Lung (tissue), 12 donors: Measurements from ENCODE around the gene ABHD12. TPM values are rescaled to one million over a fixed set of nuclear protein-coding genes. Genes with fewer than 3 reads are reported as not detected.
A peak's percentile ranks its signal among the peaks of the same experiment; 100 is the strongest.

Experiments
- ATAC-seq: fragments of 200-7000 bp; cut with Tn5 transposase; one replicate; pipeline ENCODE4 v1.9.1; 2020; ENCODE audit warnings: moderate number of reproducible peaks; ENCODE audit not compliant: insufficient read depth, low FRiP score
- DNase-seq, 3 donors: peaks; one replicate each; pipeline ENCODE4 v3.0.0-alpha.2; 2013 to 2017
- H3K27ac ChIP-seq, 2 donors: one replicate each; pipeline ENCODE4 v1.5.1; 2013; ENCODE audit warnings: mild to moderate bottlenecking in 2 of 2, moderate library complexity in 2 of 2, control low read depth in 1 of 2, inconsistent platforms in 1 of 2, low read depth in 1 of 2, low read length in 1 of 2
- H3K27me3 ChIP-seq, 3 donors: one replicate each; pipeline ENCODE4 v1.5.1; 2013; ENCODE audit warnings: low read length in 2 of 3; ENCODE audit not compliant: control insufficient read depth in 3 of 3, insufficient read depth in 3 of 3
- H3K36me3 ChIP-seq, 4 donors: one replicate each; pipeline ENCODE4 v1.5.1; 2013; ENCODE audit warnings: low read length in 4 of 4, mild to moderate bottlenecking in 1 of 4, moderate library complexity in 1 of 4; ENCODE audit not compliant: control insufficient read depth in 4 of 4, insufficient read depth in 4 of 4
- H3K4me1 ChIP-seq, 5 donors: one replicate each; pipeline ENCODE4 v1.5.1; 2013; ENCODE audit warnings: low read length in 5 of 5, mild to moderate bottlenecking in 2 of 5, moderate library complexity in 1 of 5; ENCODE audit not compliant: control insufficient read depth in 5 of 5, insufficient read depth in 5 of 5
- H3K4me3 ChIP-seq: one replicate; pipeline ENCODE4 v1.5.1; 2013; ENCODE audit warnings: mild to moderate bottlenecking, control low read depth, moderate library complexity
- H3K9ac ChIP-seq, 2 donors: one replicate each; pipeline ENCODE4 v1.5.1; 2013; ENCODE audit warnings: low read length in 2 of 2, control low read depth in 1 of 2; ENCODE audit not compliant: insufficient read depth in 1 of 2
- H3K9me3 ChIP-seq, 4 donors: one replicate each; pipeline ENCODE4 v1.5.1; 2013; ENCODE audit warnings: low read length in 3 of 4, mild to moderate bottlenecking in 1 of 4, moderate library complexity in 1 of 4; ENCODE audit not compliant: control insufficient read depth in 4 of 4, insufficient read depth in 3 of 4
- WGBS, 2 donors: extraction: QIAGEN DNeasy Blood & Tissue Kit; methylation state at CpG; one replicate each; pipeline ENCODE4 v1.1.7; 2013; 5-methylcytosine and 5-hydroxymethylcytosine counted together
- polyA plus RNA-seq, 2 donors: library from polyadenylated mRNA; stranded (reverse); fragments of 200-250 nt; gene quantifications; one replicate each; pipeline ENCODE4 v1.2.1, GENCODE V29; 2013
- total RNA-seq, 2 donors: library from RNA; depleted of rRNA in 1 of 2; stranded (reverse); fragments of >200 nt in 1 of 2; gene quantifications; one replicate each; pipeline ENCODE4 v1.2.1, GENCODE V29; 2014 to 2021
- TF ChIP-seq, protein P1 (sequence below): IDR thresholded peaks from 2 replicates; pipeline ENCODE4 v1.5.1; 2012; ENCODE audit warnings: mild to moderate bottlenecking; ENCODE audit errors: control extremely low read depth, extremely low read depth
- donor health status: control.
- donor health status: control.
- donor health status: Bipolar disorder and iron deficiency.
- donor health status: healthy.
- donor health status: DM: yes; HTN: yes; CAD: no.

ABHD12 gene
- total and polyA plus RNA-seq, 4 donors: 34.3 to 58.1 (median 44.6) TPM

DNA sequence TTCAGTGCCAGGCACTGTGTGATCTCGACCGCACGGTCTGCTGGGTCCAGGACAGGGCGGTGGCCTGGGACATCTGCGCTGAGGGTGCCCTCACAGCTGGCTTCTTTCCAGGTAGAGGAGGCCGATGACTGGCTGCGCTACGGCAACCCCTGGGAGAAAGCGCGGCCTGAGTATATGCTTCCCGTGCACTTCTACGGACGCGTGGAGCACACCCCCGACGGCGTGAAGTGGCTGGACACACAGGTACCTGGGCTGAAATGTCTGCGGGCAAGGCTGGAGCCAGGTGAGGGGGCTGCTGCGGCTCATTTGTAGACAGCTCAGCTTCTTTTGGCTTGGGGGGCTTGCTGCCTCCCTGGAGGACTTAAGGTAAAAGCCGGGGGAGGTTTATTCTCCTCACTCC lies 116.2 kb downstream of the ABHD12 start:
- no peak overlapping the region for H3K4me3 ChIP-seq
- no peaks in the 10 kb centered on the region for H3K27me3 ChIP-seq
- TF ChIP-seq, protein P1, sequence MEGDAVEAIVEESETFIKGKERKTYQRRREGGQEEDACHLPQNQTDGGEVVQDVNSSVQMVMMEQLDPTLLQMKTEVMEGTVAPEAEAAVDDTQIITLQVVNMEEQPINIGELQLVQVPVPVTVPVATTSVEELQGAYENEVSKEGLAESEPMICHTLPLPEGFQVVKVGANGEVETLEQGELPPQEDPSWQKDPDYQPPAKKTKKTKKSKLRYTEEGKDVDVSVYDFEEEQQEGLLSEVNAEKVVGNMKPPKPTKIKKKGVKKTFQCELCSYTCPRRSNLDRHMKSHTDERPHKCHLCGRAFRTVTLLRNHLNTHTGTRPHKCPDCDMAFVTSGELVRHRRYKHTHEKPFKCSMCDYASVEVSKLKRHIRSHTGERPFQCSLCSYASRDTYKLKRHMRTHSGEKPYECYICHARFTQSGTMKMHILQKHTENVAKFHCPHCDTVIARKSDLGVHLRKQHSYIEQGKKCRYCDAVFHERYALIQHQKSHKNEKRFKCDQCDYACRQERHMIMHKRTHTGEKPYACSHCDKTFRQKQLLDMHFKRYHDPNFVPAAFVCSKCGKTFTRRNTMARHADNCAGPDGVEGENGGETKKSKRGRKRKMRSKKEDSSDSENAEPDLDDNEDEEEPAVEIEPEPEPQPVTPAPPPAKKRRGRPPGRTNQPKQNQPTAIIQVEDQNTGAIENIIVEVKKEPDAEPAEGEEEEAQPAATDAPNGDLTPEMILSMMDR: no peak
- H3K9ac ChIP-seq: no peak overlapping the region
- H3K27ac ChIP-seq: peak overlapping the region in 1 of 2 donors; percentile 78
- WGBS, 2 donors: 91 to 99% methylated on average over 20 of the region's 20 CpGs
- no peaks in the 10 kb centered on the region for H3K9me3 ChIP-seq
- no peaks in the 10 kb centered on the region for H3K4me1 ChIP-seq
- H3K36me3 ChIP-seq: peaks cover 0 to 73% (median 18%) of the 10 kb centered on the region in 4 donors
- no peak for ATAC-seq
- peak in 1 of 3 donors; percentile 6 for DNase-seq

DNA sequence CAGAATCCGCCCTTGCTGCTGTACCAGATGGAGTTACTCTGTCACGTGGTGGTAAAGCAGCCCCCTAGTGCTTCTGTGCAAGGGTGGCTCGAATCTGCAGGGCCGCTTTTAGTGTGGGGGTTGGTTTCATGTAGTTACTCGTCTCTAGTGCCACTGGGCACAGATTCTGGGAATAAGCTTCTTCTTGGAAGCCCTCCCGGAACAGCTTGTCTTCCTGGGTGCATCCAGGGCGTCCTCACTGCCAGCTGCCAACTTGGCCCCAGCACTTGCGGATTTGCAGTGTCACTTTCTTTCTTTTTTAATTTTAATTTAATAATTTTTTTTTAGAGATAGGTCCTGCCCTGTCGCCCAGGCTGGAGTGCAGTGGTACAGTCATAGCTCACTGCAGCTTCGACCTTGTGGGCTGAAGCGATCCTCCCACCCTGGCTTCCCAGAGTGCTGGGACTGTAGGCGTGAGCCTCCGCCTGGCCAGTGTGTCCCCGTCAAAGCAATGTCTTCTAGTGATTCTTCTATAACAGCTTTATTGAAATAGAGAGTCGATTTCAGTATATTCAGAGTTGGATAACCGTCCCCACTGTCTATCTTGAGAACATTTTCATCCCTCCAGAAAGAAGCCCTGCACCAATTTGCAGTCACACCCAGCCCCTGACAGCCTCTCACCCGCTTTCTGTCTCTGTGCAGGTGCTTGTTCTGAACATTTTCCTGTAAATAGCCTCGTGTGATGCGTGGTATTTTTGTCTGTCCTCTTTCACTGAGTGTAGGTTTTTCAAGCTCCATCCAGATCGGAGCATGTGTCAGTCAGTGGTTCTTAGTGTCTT lies 116.9 kb downstream of the ABHD12 start:
- Histone ChIP-seq H3K27ac (peak overlapping the region in 1 of 2 donors; percentile 78), H3K27me3 (no peaks in the 10 kb centered on the region), H3K9me3 (no peaks in the 10 kb centered on the region), H3K9ac (no peak overlapping the region), H3K4me1 (no peaks in the 10 kb centered on the region), H3K36me3 (peaks cover 0 to 73% (median 16%) of the 10 kb centered on the region in 4 donors), H3K4me3 (no peak overlapping the region)
- ATAC-seq (no peak), DNase-seq (peak in 1 of 3 donors; percentile 1)
- 94 to 95% methylated on average over 20 of the region's 20 CpGs for WGBS, 2 donors
- TF ChIP-seq, protein P1: no peak

DNA sequence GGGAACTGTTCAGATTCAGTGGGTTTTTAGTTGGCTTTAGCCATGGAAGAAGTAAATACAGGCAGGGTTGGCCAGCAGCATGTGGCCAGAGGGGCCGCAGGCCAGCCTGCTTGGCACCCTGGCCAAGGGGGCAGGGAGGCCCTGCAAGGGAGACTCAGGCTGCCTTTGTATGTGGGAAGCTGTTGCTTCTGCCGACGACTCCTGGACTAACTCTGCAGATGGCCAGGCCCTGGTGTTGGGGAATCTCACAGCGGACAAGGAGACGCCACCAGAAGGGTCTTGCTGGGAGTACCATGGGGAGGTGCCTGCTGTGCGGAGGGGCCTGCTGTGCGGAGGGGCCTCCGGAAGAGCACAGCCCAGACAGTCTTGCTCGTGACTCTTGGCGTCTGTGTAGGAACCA lies 117.6 kb downstream of the ABHD12 start:
- H3K36me3 ChIP-seq: peaks cover 0 to 66% (median 16%) of the 10 kb centered on the region in 4 donors
- H3K9ac ChIP-seq: no peak overlapping the region

More for the DNA sequence above, 117.6 kb downstream of the ABHD12 start:
- ATAC-seq: no peak
- Histone ChIP-seq H3K4me3 (no peak overlapping the region), H3K27me3 (no peaks in the 10 kb centered on the region), H3K27ac (peak overlapping the region in 1 of 2 donors; percentile 78), H3K9me3 (no peaks in the 10 kb centered on the region), H3K4me1 (no peaks in the 10 kb centered on the region)
- DNase-seq: peak in 1 of 3 donors; percentile 7
- TF ChIP-seq, protein P1: no peak
- 95% methylated on average over 10 of the region's 10 CpGs for WGBS, 2 donors
